Aorta (tissue), 5 donors: Measurements from ENCODE around the gene HADH. TPM values are rescaled to one million over a fixed set of nuclear protein-coding genes. Genes with fewer than 3 reads are reported as not detected.
"Not testable (repeated sequence)": the region's sequence is repeated elsewhere in the genome, so short reads cannot be mapped to it uniquely, and the experiment has no call there.

Experiments
- ATAC-seq: fragments of 200-7000 bp; cut with Tn5 transposase; one replicate; pipeline ENCODE4 v1.9.1; 2022; ENCODE audit warnings: moderate library complexity; ENCODE audit not compliant: low FRiP score
- DNase-seq, 2 donors: peaks; one replicate each; pipeline ENCODE4 v3.0.0-alpha.2; 2020
- H3K27ac ChIP-seq, 2 donors: one replicate each; pipeline ENCODE4 v1.5.1; 2013; ENCODE audit warnings: low read length in 2 of 2, mild to moderate bottlenecking in 2 of 2, moderate library complexity in 2 of 2, control low read depth in 1 of 2, inconsistent platforms in 1 of 2, low read depth in 1 of 2
- H3K27me3 ChIP-seq, 2 donors: one replicate each; pipeline ENCODE4 v1.6.1; 2013; ENCODE audit warnings: control low read depth in 1 of 2, low read length in 1 of 2, mild to moderate bottlenecking in 1 of 2, moderate library complexity in 1 of 2; ENCODE audit not compliant: insufficient read depth in 2 of 2, control insufficient read depth in 1 of 2
- H3K36me3 ChIP-seq, 2 donors: one replicate each; pipeline ENCODE4 v1.6.1; 2013; ENCODE audit warnings: control low read depth in 1 of 2, low read length in 1 of 2, mild to moderate bottlenecking in 1 of 2; ENCODE audit not compliant: insufficient read depth in 2 of 2, control insufficient read depth in 1 of 2
- H3K4me1 ChIP-seq, 2 donors: one replicate each; pipeline ENCODE4 v1.6.1; 2013; ENCODE audit warnings: low read length in 2 of 2, control low read depth in 1 of 2, mild to moderate bottlenecking in 1 of 2, moderate library complexity in 1 of 2; ENCODE audit not compliant: insufficient read depth in 2 of 2, control insufficient read depth in 1 of 2
- H3K4me3 ChIP-seq, 2 donors: one replicate each; pipeline ENCODE4 v1.5.1; 2013; ENCODE audit warnings: low read length in 2 of 2, control low read depth in 1 of 2, mild to moderate bottlenecking in 1 of 2
- H3K9me3 ChIP-seq: one replicate; pipeline ENCODE4 v1.6.1; 2013; ENCODE audit warnings: mild to moderate bottlenecking, low read length; ENCODE audit not compliant: control insufficient read depth
- WGBS, 2 donors: extraction: QIAGEN DNeasy Blood & Tissue Kit; methylation state at CpG; one replicate each; pipeline ENCODE4 v1.1.7; 2013; 5-methylcytosine and 5-hydroxymethylcytosine counted together
- intact Hi-C, 2 donors: fragments of 100-400 bp; cut with DNase I; formaldehyde crosslinking; loops; one replicate each; pipeline versions ENCODE4 v1.14.2 to v1.15.0; 2022
- long read RNA-seq, 2 donors: library from polyadenylated mRNA; unstranded; transcript quantifications; one replicate each; pipeline ENCODE4 v2.0.0, GENCODE V29; 2020 to 2021
- polyA plus RNA-seq, 2 donors: library from polyadenylated mRNA; stranded (reverse); fragments of 200-250 nt; gene quantifications; one replicate each; pipeline ENCODE4 v1.2.3, GENCODE V29; 2013
- total RNA-seq, 2 donors: library from RNA; stranded (reverse); fragmentation: NEBNext Ultra II Directional; extraction: Animal tissue kit (Norgen Biotek cat#: 25700); gene quantifications; one replicate each; pipeline ENCODE4 v1.2.1, GENCODE V29; 2021
- donor health status: healthy with polysubstance abuse.
- donor health status: Bipolar disorder and iron deficiency.
- donor health status: DM: no; HTN: no; CAD: no.
- donor health status: DM: no; HTN: no; CAD: no.
- donor health status: DM: yes; HTN: yes; CAD: no.

Gene HADH
- total RNA-seq (10 to 100 TPM; 38.2 to 79.2 TPM), polyA plus RNA-seq (10 to 100 TPM; 45.4 to 67.6 TPM)
- long read RNA-seq, donor 1, full-length matches to known transcripts: 350 of 376 reads
- long read RNA-seq, donor 1, partial matches to known transcripts: 14 of 376 reads
- long read RNA-seq, donor 1, other reads (novel, unspliced or antisense): 12 of 376 reads
- long read RNA-seq, donor 2, transcript HADH-201 (8 exons, 1,912 nt): major isoform, 12 of 19 reads
- long read RNA-seq, donor 2, partial matches to known transcripts: 1 of 19 reads
- long read RNA-seq, donor 2, other reads (novel, unspliced or antisense): 4 of 19 reads

- ATAC-seq (peak; percentile 100), DNase-seq (peak; percentile 95 to 97)
- intact Hi-C loops: loop anchor here (1.0 to 10.0 kb wide), 4 partner anchors 58 to 265 kb away; partner anchors contain the start of genes CYP2U1 (in 2 of the 2) and PAPSS1 (in 1 of the 2)
- Histone ChIP-seq H3K9me3 (no peaks in the 10 kb centered on the region), H3K27ac (peak within 1 kb of the TSS; percentile 79 to 93), H3K27me3 (no peaks in the 10 kb centered on the region), H3K4me1 (peaks cover 3 to 7% of the 10 kb centered on the region in 2 donors), H3K4me3 (peak within 1 kb of the TSS; percentile 61 to 83), H3K36me3 (no peaks in the 10 kb centered on the region)
- WGBS, 2 donors: 0% methylated on average over 62 to 78 of the region's 78 CpGs
Measured at GRCh38 chr4:107989537-107990386, at the start of gene HADH. Gene HADH (plus strand): TSS chr4:107989889. CDS start chr4:107989933, 44 bp downstream.

- DNase-seq (no peak), ATAC-seq (no peak)
- intact Hi-C loops: no loop called here
- Histone ChIP-seq H3K9me3 (no peaks in the 10 kb centered on the region), H3K27me3 (no peaks in the 10 kb centered on the region), H3K27ac (no peak overlapping the region), H3K36me3 (peaks cover 0 to 9% of the 10 kb centered on the region in 2 donors), H3K4me1 (no peaks in the 10 kb centered on the region), H3K4me3 (no peak overlapping the region)
- 88 to 89% methylated on average over 3 of the region's 3 CpGs for WGBS, 2 donors
Measured at GRCh38 chr4:107945809-107946208, 43.9 kb upstream of the HADH start.

- DNase-seq: no peak
- H3K27ac ChIP-seq: no peak overlapping the region
- no peaks in the 10 kb centered on the region for H3K27me3 ChIP-seq
- WGBS, 2 donors: 86 to 88% methylated on average over 2 of the region's 2 CpGs
- H3K36me3 ChIP-seq: peaks cover 0 to 13% of the 10 kb centered on the region in 2 donors
- no peaks in the 10 kb centered on the region for H3K4me1 ChIP-seq
- H3K9me3 ChIP-seq: no peaks in the 10 kb centered on the region
- no peak for ATAC-seq
- intact Hi-C loops: no loop called here
- no peak overlapping the region for H3K4me3 ChIP-seq
Measured at GRCh38 chr4:107950746-107951540, 38.7 kb upstream of the HADH start.

- Histone ChIP-seq H3K36me3 (peaks cover 0 to 13% of the 10 kb centered on the region in 2 donors), H3K4me1 (no peaks in the 10 kb centered on the region)
Measured at GRCh38 chr4:107951551-107951950, 38.1 kb upstream of the HADH start.

GRCh38 chr4:107956011-107956410, 33.7 kb upstream of the HADH start:
- intact Hi-C loops: no loop called here
- Histone ChIP-seq H3K27ac (no peak overlapping the region), H3K9me3 (peaks cover 1% of the 10 kb centered on the region), H3K4me3 (no peak overlapping the region), H3K36me3 (peaks cover 0 to 6% of the 10 kb centered on the region in 2 donors), H3K27me3 (no peaks in the 10 kb centered on the region), H3K4me1 (no peaks in the 10 kb centered on the region)
- ATAC-seq (no peak), DNase-seq (no peak)
- WGBS, 2 donors: 60 to 68% methylated on average over 1 of the region's 1 CpG

More at GRCh38 chr4:107951551-107951950, 38.1 kb upstream of the HADH start:
- intact Hi-C loops: no loop called here
- H3K27me3 ChIP-seq: no peaks in the 10 kb centered on the region
- ATAC-seq: no peak
- H3K27ac ChIP-seq: no peak overlapping the region
- no peak overlapping the region for H3K4me3 ChIP-seq
- DNase-seq: no peak
- no peaks in the 10 kb centered on the region for H3K9me3 ChIP-seq

DNA sequence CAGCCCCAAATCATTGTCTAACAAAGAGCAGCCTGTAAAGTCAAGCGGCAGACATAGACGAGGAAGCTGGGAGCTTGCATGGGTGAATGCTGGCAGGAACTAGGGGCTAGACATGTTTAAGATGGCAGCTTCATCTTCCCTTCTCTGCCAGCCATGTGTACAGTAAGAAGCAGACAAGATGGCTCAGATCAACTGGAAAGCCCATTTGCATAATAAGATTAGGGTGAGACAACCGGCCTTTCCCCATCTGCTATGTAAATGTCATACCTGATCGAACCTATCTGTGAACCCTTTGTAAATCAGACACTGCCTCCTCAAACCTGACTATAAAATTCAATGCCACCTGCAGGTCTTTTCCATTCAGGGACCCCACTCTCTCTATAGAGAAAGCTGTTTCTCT, 22.8 kb upstream of the HADH start:
- Histone ChIP-seq H3K4me1 (no peaks in the 10 kb centered on the region), H3K27ac (no peak overlapping the region), H3K36me3 (no peaks in the 10 kb centered on the region), H3K9me3 (no peaks in the 10 kb centered on the region), H3K27me3 (no peaks in the 10 kb centered on the region), H3K4me3 (no peak overlapping the region)
- ATAC-seq: no peak
- intact Hi-C loops: no loop called here
- DNase-seq: no peak
- 67 to 70% methylated on average over 4 of the region's 4 CpGs for WGBS, 2 donors

GRCh38 chr4:107967519-107967918, 22.2 kb upstream of the HADH start:
- H3K36me3 ChIP-seq, intact Hi-C loops, H3K9me3 ChIP-seq, DNase-seq, H3K4me3 ChIP-seq, ATAC-seq, H3K4me1 ChIP-seq, H3K27ac ChIP-seq, H3K27me3 ChIP-seq: not testable (repeated sequence)

GRCh38 chr4:107967921-107968320, 21.8 kb upstream of the HADH start:
- DNase-seq, H3K4me1 ChIP-seq, ATAC-seq, H3K27me3 ChIP-seq, H3K36me3 ChIP-seq, H3K4me3 ChIP-seq, H3K9me3 ChIP-seq, intact Hi-C loops, H3K27ac ChIP-seq: not testable (repeated sequence)
- 97 to 99% methylated on average over 1 of the region's 1 CpG for WGBS, 2 donors
